Kidney epithelial cell (primary cell): Measurements from ENCODE around the gene NUCB2. TPM values are rescaled to one million over a fixed set of nuclear protein-coding genes. Genes with fewer than 3 reads are reported as not detected.

Experiments used
- DNase-seq: peaks from one replicate; pipeline ENCODE4 v3.0.0-alpha.2; 2010; ENCODE audit warnings: low read depth
- H3K27me3 ChIP-seq: 2 replicates; pipeline ENCODE4 v1.6.0; 2011; ENCODE audit warnings: low read length; ENCODE audit not compliant: control insufficient read depth, insufficient read depth
- H3K36me3 ChIP-seq: 2 replicates; pipeline ENCODE4 v1.5.1; 2011; ENCODE audit warnings: low read length; ENCODE audit not compliant: control insufficient read depth, insufficient read depth
- H3K4me3 ChIP-seq: 2 replicates; pipeline ENCODE4 v1.5.1; 2011; ENCODE audit warnings: low read depth, mild to moderate bottlenecking, control low read depth, low read length
- total RNA-seq: library from RNA; depleted of rRNA; stranded (reverse); fragments of >200 nt; gene quantifications from 2 replicates; pipeline ENCODE4 v1.2.3, GENCODE V29; 2015
- TF ChIP-seq, protein P1 (sequence below): IDR thresholded peaks from 2 replicates; pipeline ENCODE4 v1.5.1; 2011; ENCODE audit warnings: mild to moderate bottlenecking, moderate library complexity, low read length, control low read depth, inconsistent platforms; ENCODE audit not compliant: insufficient read depth, poor library complexity, severe bottlenecking

The NUCB2 gene
- total RNA-seq, 1 donor from 2014 or later: 26.1 TPM

DNA sequence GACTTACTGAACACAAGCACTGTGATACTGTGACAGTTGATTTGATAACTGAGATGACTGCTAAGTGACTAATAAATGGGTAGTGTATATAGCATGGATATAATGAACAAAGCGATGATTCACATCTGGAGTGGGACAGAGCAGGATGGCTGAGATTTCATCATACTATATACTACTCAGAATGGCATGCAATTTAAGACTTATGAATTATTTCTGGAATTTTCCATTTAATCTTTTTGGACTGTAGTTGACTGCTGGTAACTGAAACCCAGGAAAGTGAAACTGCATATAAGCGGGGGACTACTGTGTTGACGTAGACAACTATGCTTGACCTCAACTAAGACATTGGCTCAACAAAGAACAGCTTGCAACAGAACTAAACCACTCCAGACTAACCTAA, 20.0 kb upstream of the NUCB2 start:
- no peak overlapping the region for H3K4me3 ChIP-seq
- TF ChIP-seq, protein P1, sequence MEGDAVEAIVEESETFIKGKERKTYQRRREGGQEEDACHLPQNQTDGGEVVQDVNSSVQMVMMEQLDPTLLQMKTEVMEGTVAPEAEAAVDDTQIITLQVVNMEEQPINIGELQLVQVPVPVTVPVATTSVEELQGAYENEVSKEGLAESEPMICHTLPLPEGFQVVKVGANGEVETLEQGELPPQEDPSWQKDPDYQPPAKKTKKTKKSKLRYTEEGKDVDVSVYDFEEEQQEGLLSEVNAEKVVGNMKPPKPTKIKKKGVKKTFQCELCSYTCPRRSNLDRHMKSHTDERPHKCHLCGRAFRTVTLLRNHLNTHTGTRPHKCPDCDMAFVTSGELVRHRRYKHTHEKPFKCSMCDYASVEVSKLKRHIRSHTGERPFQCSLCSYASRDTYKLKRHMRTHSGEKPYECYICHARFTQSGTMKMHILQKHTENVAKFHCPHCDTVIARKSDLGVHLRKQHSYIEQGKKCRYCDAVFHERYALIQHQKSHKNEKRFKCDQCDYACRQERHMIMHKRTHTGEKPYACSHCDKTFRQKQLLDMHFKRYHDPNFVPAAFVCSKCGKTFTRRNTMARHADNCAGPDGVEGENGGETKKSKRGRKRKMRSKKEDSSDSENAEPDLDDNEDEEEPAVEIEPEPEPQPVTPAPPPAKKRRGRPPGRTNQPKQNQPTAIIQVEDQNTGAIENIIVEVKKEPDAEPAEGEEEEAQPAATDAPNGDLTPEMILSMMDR: no peak
- no peak for DNase-seq
- no peaks in the 10 kb centered on the region for H3K27me3 ChIP-seq
- no peaks in the 10 kb centered on the region for H3K36me3 ChIP-seq

DNA sequence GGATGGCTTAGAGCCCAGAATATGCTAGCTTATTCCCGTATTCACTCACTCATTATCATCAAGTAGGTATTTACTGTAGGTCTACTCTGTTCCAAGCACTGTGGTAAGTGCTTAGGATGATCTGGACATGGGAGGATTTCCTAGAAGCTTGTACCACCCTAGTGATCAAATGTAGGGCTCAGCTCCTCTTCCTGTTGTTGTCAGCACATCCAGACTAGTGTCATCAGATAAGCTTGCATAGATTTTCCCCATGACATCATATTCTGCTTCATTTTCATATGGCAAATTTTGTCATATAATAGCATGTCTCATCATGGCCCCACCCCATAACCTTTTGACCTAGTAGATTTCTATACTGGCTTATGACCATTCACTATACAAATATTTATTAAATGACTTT, 19.3 kb upstream of the NUCB2 start:
- Histone ChIP-seq H3K4me3 (no peak overlapping the region), H3K27me3 (no peaks in the 10 kb centered on the region)
- no peak for DNase-seq

DNA sequence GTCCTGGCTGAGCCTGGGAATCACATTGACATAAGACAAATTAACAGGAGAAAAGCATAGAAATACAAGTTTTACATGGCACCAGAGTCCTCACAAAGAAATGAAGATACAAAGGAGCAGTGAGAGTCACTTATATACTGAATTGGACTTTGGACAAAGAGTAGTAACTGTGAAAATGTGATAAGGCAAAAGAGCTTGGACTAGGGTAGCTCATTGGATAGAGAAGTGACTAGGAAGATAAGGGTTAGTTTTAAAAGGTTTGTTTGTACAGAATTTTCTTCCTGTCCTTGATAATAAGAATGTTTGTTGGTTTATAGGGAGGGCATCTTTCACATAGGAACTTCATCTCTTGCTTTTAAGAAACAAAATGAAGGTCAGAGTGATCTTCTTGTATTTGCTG, 17.9 kb upstream of the NUCB2 start:
- Histone ChIP-seq H3K27me3 (no peaks in the 10 kb centered on the region), H3K36me3 (no peaks in the 10 kb centered on the region), H3K4me3 (no peak overlapping the region)
- TF ChIP-seq, protein P1: no peak
- no peak for DNase-seq

More for the DNA sequence above, 19.3 kb upstream of the NUCB2 start:
- no peaks in the 10 kb centered on the region for H3K36me3 ChIP-seq
- TF ChIP-seq, protein P1: no peak

DNA sequence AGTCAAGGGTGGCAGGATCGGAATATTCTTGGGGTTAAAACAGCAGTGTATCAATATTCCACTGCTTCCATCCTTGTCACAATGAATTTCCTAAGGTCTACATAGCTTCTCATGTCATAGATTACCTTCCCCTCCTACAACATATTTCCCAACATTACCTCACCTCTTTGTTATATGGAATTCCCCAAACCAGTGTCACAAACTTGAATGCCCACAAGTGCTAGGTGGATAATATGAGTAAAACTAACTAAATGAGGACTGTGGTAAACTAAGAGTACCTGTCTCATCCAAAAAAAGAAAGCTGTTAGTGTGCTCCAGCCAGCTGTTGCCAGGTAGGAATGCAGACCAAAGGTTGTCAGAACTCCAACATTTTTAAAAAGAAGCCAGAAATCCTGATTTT, 17.0 kb upstream of the NUCB2 start:
- H3K27me3 ChIP-seq: no peaks in the 10 kb centered on the region
- TF ChIP-seq, protein P1: no peak

DNA sequence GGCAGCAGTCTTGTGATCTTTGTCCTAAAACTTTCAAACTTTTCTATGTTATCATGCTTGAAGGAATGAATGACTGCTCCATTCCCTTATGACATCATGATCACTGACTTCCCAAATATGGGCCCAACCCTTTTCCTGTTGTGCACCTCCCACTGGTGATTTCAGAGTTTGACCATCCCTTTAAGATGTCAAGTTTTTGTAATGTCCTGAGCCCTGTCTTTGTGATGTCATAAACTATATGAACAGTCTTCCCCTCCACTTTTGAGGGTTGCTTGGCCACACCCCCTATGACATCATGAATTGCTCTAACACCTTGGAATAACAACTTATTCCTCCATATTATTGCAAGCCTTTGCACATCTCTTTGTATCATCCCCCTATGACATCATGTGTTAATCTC, 16.5 kb upstream of the NUCB2 start:
- TF ChIP-seq, protein P1: no peak
- no peak for DNase-seq

More for the DNA sequence above, 17.0 kb upstream of the NUCB2 start:
- Histone ChIP-seq H3K36me3 (no peaks in the 10 kb centered on the region), H3K4me3 (no peak overlapping the region)
- no peak for DNase-seq

DNA sequence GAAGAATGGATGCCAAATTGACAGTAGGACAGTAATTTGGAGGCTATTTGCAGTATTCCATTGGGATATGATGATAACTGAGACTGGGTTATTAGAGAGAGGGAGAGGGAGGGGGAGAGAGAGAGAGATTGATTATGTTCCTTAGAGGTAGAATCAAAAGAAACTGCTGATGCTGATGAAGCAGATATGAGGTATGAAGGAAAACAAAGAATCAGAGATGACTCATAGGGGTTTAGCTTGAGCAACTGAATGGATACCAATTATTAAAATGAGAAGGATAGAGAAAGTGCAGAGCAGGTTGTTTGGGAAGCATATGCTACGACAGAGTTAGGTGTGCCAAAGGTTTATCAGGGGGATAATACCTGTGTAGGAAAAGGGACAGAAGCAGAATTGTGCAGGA, 12.8 kb upstream of the NUCB2 start:
- Histone ChIP-seq H3K36me3 (no peaks in the 10 kb centered on the region), H3K27me3 (no peaks in the 10 kb centered on the region), H3K4me3 (no peak overlapping the region)
- no peak for DNase-seq
- TF ChIP-seq, protein P1: no peak

More for the DNA sequence above, 16.5 kb upstream of the NUCB2 start:
- Histone ChIP-seq H3K27me3 (no peaks in the 10 kb centered on the region), H3K36me3 (no peaks in the 10 kb centered on the region), H3K4me3 (no peak overlapping the region)
